Mucosa of descending colon (tissue), 3 donors: ENCODE data around the gene FBXO34. TPM values are rescaled to one million over a fixed set of nuclear protein-coding genes. Genes with fewer than 3 reads are reported as not detected.
A peak's percentile ranks its signal among the peaks of the same experiment; 100 is the strongest.

Experiments
- ATAC-seq: fragments of 200-7000 bp; cut with Tn5 transposase; one replicate; pipeline ENCODE4 v1.9.1; 2020; ENCODE audit warnings: mild to moderate bottlenecking, moderate library complexity
- DNase-seq, 3 donors: peaks; one replicate each; pipeline ENCODE4 v3.0.0-alpha.2; 2020
- H3K36me3 ChIP-seq: fragments of 200-600 bp; one replicate; pipeline ENCODE4 v1.8.0; 2021; ENCODE audit warnings: low read depth, mild to moderate bottlenecking
- H3K4me1 ChIP-seq: fragments of 200-600 bp; one replicate; pipeline ENCODE4 v1.8.0; 2021; ENCODE audit warnings: low read depth, mild to moderate bottlenecking
- H3K4me3 ChIP-seq: fragments of 200-600 bp; one replicate; pipeline ENCODE4 v1.8.0; 2021; ENCODE audit warnings: mild to moderate bottlenecking
- H3K9me3 ChIP-seq: fragments of 200-600 bp; one replicate; pipeline ENCODE4 v1.8.0; 2021; ENCODE audit warnings: mild to moderate bottlenecking
- intact Hi-C, 2 donors: fragments of 100-400 bp; cut with DNase I in 1 of 2; cut with micrococcal nuclease in 1 of 2; formaldehyde crosslinking; loops; one replicate each; pipeline versions ENCODE4 v1.11.0 to v1.11.1; 2022; cut with DNase I, micrococcal nuclease
- total RNA-seq, 3 donors: library from RNA; stranded (reverse); fragmentation: NEBNext Ultra II Directional in 2 of 3; extraction: Animal tissue kit (Norgen Biotek cat#: 25700) in 2 of 3; gene quantifications; one replicate each; pipeline versions ENCODE4 v1.2.1 to v1.2.4, GENCODE V29; 2021 to 2023
- TF ChIP-seq, protein P1 (sequence below): fragments of 200-600 bp; IDR thresholded peaks from one replicate; pipeline ENCODE4 v1.8.0; 2022; ENCODE audit warnings: antibody characterized with exemption, mild to moderate bottlenecking
- donor health status: DM: no; HTN: no; CAD: no; lungs with moderate emphysema.
- donor health status: DM: no; HTN: no; CAD: no.
- donor health status: DM: no; HTN: yes; CAD: no.

FBXO34 gene
- total RNA-seq, 3 donors from 2014 or later: 42.2 to 76.9 (median 59.1) TPM

DNA sequence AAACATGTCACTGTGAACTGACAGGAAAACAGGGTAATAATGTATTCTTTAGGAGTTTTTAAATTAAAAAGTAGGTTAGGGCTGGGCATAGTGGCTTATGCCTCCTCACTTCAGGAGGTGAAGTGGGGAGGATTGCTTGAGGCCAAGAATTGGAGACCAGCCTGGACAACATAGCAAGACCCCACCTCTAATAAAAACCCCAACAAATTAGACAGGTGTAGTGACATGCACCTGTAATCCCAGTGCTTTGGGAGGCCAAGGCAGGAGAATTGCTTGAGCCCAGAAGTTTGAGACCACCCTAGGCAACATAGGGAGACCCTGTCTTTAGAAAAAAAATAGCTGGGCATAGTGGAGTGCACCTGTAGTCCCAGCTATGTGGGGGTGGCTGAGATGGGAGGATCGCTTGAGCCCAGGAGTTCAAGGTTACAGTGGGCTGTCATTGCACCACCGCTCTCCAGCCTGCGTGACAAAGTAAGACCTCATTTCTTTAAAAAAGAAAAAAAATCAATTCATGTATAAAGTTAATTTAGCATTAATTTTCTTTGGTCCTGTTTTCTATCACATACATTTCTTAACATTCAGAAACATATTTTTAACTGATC lies 20.4 kb downstream of the FBXO34 start:
- ATAC-seq: no peak
- no peaks in the 10 kb centered on the region for H3K36me3 ChIP-seq

DNA sequence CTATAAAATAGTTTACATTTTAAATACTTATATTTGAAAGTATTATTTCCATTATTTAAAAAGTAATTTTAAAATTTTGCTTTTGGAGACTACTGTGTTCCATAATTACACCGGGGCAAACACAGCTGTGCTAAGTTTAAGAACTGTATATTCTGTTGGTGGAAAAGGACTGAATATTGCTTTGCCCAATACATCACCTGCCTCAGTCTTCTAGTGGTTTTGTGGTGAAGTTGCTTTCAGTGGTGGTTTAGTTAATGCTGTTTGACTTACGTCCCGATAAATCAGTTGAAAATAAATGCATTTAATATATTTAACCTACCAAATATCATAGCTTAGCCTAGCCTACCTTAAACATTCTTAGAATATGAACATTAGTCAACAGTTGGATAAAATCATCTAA lies 23.4 kb downstream of the FBXO34 start:
- TF ChIP-seq, protein P1, sequence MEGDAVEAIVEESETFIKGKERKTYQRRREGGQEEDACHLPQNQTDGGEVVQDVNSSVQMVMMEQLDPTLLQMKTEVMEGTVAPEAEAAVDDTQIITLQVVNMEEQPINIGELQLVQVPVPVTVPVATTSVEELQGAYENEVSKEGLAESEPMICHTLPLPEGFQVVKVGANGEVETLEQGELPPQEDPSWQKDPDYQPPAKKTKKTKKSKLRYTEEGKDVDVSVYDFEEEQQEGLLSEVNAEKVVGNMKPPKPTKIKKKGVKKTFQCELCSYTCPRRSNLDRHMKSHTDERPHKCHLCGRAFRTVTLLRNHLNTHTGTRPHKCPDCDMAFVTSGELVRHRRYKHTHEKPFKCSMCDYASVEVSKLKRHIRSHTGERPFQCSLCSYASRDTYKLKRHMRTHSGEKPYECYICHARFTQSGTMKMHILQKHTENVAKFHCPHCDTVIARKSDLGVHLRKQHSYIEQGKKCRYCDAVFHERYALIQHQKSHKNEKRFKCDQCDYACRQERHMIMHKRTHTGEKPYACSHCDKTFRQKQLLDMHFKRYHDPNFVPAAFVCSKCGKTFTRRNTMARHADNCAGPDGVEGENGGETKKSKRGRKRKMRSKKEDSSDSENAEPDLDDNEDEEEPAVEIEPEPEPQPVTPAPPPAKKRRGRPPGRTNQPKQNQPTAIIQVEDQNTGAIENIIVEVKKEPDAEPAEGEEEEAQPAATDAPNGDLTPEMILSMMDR: no peak
- no peak for DNase-seq

More for the DNA sequence above, 20.4 kb downstream of the FBXO34 start:
- TF ChIP-seq, protein P1: no peak
- intact Hi-C loops: no loop called here
- Histone ChIP-seq H3K9me3 (no peaks in the 10 kb centered on the region), H3K4me3 (no peak overlapping the region), H3K4me1 (peaks cover 5% of the 10 kb centered on the region)
- no peak for DNase-seq

DNA sequence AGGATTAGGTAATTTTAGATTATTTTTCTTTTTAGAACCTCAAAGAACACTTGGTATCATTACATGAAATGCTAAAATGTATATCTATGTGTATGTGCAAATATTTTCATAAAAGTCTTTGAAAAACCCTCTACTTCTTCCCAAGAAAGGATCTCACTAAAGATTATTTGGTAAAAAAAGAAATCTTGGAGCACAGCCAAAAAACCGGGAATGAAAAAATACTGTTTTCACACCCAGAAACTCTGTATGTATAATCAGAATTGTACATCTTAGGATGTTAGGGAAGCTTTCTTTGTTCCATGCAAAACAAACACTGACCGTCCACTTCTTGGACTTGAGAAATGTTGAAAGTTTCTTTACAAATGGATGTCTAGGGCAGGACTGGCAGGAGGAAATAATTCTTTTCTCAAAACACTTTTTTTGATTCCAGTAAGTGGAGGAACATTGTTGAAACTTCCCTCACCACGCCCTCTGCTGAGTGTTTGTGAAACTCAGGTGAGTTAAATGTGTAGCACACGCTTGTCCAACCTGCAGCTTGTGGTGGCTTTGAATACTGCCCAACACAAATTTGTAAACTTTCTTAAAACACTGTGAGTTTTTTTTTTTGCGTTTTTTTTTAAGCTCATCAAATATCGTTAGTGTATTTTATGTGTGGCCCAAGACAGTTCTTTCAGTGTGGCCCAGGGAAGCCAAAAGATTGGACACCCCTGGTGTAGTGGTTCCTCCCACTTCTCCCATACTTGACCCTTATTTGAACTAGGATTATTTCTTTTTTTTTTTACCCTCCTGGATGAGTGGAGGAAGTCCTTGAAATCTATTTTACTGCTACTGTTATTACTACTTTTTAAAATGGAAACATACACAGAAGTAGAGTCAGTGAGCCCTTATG lies 26.6 kb downstream of the FBXO34 start:
- TF ChIP-seq, protein P1: no peak
- H3K36me3 ChIP-seq: no peaks in the 10 kb centered on the region
- DNase-seq: peak in 1 of 3 donors; percentile 84
- H3K4me3 ChIP-seq: no peak overlapping the region
- peaks cover 36% of the 10 kb centered on the region for H3K4me1 ChIP-seq
- ATAC-seq: peak; percentile 82
- H3K9me3 ChIP-seq: no peaks in the 10 kb centered on the region
- intact Hi-C loops: no loop called here

More for the DNA sequence above, 23.4 kb downstream of the FBXO34 start:
- intact Hi-C loops: no loop called here
- Histone ChIP-seq H3K4me3 (no peak overlapping the region), H3K9me3 (no peaks in the 10 kb centered on the region), H3K4me1 (peaks cover 17% of the 10 kb centered on the region), H3K36me3 (no peaks in the 10 kb centered on the region)
- no peak for ATAC-seq

DNA sequence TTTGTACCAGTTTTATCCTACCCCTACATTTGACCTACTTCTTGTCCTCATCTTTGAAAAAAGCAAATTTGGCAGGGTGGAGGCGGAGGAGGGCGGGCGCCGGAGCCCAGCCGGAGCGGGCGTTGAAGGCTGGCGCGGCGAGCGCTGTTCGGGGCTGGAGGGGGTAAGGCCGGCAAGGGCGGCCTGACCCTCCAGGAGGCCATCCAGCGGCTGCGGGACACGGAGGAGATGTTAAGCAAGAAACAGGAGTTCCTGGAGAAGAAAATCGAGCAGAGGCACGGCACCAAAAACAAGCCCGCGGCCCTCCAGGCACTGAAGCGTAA lies 27.2 kb downstream of the FBXO34 start:
- H3K36me3 ChIP-seq: no peaks in the 10 kb centered on the region
- no peak for DNase-seq
- TF ChIP-seq, protein P1: no peak
- ATAC-seq: no peak
- H3K4me3 ChIP-seq: no peak overlapping the region
- intact Hi-C loops: no loop called here
- H3K4me1 ChIP-seq: peaks cover 40% of the 10 kb centered on the region
- no peaks in the 10 kb centered on the region for H3K9me3 ChIP-seq

DNA sequence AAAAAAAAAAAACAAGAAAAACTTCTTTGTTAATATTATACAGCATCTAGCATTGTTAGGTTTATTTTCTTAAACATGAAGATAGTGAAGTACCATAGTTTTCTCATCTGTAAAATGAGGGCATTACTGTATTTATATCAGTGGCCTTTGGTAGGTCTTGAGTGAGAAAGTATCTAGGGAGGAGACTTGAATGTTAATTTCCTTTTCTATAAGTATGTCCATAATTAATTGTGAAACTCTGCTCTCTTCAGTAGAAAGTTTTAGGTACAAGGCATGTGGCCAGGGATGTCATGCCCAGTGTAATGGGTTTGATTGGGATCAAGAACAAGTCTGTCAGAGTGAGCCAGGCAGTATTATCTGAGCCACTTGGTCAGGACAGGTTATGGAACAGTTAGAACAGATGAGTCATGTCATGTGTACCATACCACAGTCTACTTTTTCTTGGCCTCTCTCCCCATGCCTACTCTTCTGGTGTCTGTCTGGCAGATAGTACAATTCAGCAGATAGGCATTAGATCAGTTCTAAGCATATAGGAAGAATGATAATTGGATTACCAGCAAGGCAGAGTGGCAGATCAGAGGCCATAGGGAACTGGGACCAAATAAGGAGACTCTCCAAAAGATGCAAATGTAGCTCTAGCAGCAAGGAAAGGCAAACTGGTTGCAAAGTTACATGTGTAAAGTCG lies 30.4 kb downstream of the FBXO34 start:
- Histone ChIP-seq H3K4me3 (no peak overlapping the region), H3K9me3 (no peaks in the 10 kb centered on the region), H3K36me3 (no peaks in the 10 kb centered on the region), H3K4me1 (peaks cover 50% of the 10 kb centered on the region)
- TF ChIP-seq, protein P1: no peak
- intact Hi-C loops: no loop called here
- no peak for DNase-seq
- ATAC-seq: peak; percentile 79
